C4-2B (cell line): Measurements from ENCODE around the gene FRMD4A.

Source experiments
- CTCF ChIP-seq: fragments of 450-650 bp; conservative IDR thresholded peaks from 2 replicates; pipeline ENCODE4 v1.5.1; 2017; ENCODE audit warnings: mild to moderate bottlenecking
- ZFX ChIP-seq: fragments of 450-650 bp; IDR thresholded peaks from 2 replicates; pipeline ENCODE4 v1.6.1; 2017

- TF ChIP-seq CTCF (peak; percentile 56), ZFX (no peak)
Measured at GRCh38 chr10:14093730-14094484, 236.8 kb downstream of the FRMD4A start.
